ENCODE data around the gene ZDHHC5. TPM values are rescaled to one million over a fixed set of nuclear protein-coding genes. Genes with fewer than 3 reads are reported as not detected.

Gene ZDHHC5
- total RNA-seq, 1 experiment from 2014 or later, result 50.8 TPM

DNA sequence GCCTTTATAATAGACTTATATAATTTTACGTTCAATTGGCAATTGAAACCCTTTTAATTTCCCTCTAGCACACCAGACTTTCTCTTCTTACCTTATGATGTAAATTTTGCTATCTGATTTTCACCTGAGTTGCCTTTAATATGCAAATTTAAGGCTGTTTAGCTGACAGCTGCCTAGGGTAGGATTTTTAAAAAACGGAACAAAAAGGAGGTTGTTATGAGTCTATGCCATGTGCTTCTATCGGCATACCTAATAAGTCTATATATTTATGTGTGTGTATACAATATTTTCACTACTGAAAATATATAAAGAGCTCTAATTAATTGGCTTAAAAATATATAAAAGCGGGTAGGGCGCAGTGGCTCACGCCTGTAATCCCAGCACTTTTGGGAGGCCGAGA, 61.6 kb downstream of the ZDHHC5 start:
- no peak for DNase-seq (ENCODE audit: low read depth)

DNA sequence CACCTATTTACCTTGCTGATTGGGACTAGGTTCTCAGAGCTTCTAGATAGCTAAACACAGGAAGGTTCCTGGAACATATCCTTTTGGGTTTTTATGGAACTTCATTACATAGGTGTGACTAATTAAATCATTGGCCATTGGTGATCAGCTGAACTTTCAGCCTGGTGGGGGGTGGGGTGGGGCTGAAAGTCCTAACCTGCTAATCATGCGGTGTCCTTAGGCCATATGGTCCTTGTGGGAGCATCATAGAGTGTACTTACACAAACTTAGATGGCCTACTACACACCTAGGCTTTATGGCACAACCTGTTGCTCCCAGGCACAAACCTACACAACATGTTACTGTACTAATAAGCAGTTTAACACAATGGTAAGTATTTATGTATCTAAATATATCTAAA, 64.7 kb downstream of the ZDHHC5 start:
- no peak for DNase-seq (ENCODE audit: low read depth)

DNA sequence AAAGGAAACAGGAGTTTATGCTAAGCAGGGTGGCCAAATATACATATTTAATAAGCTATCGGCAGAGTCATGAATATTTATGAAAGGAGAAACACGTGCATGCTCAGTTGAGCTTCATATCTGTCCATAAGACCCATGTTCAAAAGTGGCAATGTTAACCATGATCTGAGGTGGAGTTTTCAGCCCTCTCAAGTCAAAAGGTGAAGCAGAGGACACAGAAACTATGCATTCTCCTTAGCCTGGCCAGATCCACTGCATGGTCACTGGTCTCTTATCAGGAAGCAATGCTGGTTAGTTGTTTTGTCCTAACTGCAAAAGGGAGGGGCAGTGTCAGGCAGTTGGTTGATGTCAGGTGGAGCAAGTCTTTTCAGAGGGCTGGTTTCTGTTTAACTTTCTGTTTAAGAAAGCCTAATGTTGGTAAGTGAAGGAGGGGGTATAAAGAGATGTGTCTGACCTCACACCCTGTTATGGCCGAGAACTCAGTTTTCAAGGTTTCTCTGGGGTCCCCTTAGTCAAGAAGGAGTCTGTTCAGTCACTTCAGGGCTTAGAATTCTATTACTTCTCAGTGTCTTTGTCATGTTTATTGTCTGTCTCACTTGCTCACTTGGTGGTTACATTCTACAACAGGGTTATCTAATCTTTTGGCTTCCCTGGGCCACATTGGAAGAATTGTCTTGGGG, 67.8 kb downstream of the ZDHHC5 start:
- no peak for DNase-seq (ENCODE audit: low read depth)

DNA sequence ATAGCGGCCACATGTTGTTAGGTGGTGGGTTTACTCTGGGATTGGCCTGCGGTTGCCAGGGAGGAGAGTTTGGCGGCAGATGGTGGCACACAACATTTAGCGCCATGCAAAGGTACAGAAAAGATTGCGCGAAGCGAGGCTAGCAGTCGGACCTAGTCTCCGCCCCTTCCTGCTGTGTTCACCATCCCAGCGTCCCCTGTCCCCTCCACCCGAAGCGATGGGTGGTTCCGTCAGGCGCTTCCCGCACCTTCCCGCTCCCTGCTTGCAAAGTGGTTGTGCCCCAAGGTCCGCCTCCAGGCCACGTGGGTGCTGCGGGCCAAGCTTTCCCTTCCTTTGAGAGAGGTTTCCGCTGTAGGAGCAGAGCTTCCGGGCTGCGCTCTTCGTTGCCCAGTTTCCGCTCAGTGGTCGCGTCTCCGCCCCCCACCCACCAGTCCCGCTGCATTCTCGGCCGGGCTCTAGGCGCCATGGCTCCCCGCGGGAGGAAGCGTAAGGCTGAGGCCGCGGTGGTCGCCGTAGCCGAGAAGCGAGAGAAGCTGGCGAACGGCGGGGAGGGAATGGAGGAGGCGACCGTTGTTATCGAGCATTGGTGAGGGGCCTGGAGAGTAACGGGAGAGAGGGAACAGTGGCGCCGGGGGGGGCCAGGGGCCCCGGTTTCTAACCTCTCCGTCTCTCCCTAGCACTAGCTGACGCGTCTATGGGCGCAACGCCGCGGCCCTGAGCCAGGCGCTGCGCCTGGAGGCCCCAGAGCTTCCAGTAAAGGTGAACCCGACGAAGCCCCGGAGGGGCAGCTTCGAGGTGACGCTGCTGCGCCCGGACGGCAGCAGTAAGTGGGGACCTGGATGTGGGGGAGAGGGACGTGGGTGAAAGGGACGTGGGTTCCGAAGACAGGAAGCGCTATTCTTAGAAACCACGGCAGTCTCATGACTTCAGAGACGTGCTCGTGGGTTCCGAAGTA, 73.5 kb downstream of the ZDHHC5 start, which contains the start of gene SELENOH:
Gene SELENOH (plus strand): TSS at position 360 of the 955 bp plus-strand sequence. CDS start 105 bp downstream, at position 465.
- DNase-seq (ENCODE audit: low read depth), result peak; percentile 97

DNA sequence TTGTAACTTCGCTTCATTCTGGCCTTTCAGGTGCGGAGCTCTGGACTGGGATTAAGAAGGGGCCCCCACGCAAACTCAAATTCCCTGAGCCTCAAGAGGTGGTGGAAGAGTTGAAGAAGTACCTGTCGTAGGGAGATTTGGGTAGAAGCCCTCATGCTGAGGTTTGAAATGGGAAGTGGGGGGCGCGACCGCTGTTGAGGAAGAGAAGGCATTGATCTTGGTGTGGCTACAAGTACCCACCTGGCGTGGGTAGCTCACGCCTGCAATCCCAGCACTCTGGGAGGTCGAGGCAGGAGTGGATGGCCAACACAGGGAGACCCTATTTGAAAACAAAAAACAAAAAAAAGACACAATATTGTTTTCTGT, 74.2 kb downstream of the ZDHHC5 start:
- DNase-seq (ENCODE audit: low read depth), result no peak

DNA sequence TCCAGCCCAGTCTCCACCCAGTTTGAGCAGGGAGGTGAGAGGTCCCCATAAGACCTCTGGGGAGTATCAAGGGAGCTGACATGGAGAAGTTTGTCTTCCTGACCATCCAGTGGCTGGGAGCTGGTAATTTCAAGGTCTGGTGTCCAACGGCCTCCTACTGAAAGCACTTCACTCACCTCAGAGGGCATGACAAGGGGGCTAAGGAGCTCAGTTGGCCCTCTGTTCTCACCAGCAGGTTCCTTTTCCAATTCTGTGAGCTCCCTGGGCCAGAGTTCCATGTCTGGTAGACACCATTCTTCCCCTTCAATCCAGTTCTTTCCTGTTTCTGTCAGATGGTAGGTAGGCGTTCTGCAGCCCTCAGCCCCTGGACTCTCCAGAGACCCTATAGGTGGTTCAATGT, 76.4 kb downstream of the ZDHHC5 start:
- DNase-seq (ENCODE audit: low read depth), result no peak

DNA sequence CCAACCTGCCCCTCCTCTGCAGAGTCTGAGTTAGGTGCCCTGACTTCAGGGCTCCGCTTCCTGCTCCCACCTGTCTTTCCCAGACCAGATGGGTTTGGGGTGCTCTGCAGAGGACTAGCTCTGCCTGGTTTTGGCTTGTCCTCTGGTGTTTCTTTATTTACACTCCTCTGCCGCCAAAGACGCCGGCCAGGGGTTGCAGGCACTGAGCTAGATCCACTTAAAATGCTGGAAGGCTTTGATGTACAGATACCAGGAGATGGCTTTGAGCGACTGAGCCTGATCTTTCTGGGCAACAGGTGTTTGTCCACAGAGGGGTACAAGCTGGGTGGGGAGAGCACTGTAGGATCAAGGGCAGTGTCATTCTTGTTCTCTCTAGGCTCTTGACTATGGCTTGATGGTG, 77.3 kb downstream of the ZDHHC5 start:
- DNase-seq (ENCODE audit: low read depth), result no peak

DNA sequence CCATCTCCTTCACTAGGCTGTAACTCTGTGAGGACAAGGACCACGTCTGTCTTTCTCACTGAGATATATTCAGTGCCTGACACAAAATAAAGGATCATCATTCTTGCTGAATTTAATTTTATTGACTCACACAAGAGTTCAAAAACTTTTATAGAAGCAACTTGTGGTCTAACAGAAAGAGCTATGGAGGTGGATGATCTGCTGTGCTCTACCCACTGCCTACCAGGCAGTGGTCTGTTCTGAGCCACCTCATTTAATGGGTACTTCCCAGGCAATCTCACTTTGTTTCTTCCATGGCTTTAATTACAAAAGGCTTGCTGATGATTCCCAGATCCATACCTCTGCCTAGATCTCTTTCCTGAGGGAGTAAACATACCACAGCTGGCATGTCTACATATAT, 79.0 kb downstream of the ZDHHC5 start:
- no peak for DNase-seq (ENCODE audit: low read depth)

Other genes starting within 250 kb of the ZDHHC5 start
- 77.4 and 95.1 TPM in 2 replicates for gene SLC43A3, start 241.0 kb upstream of the ZDHHC5 start, total RNA-seq (2014; rRNA removed; shearing (Covaris generic))
- gene RTN4RL2, start 207.6 kb upstream of the ZDHHC5 start, total RNA-seq (2014; rRNA removed; shearing (Covaris generic)), result 0.34 and 0.96 TPM in 2 replicates
- 4.8 and 6.9 TPM in 2 replicates for gene SLC43A1, start 152.4 kb upstream of the ZDHHC5 start, total RNA-seq (2014; rRNA removed; shearing (Covaris generic))
- gene TIMM10, start 137.4 kb upstream of the ZDHHC5 start, total RNA-seq (2014; rRNA removed; shearing (Covaris generic)), result 44.6 and 47.9 TPM in 2 replicates
- gene SMTNL1, start 130.5 kb upstream of the ZDHHC5 start, total RNA-seq (2014; rRNA removed; shearing (Covaris generic)), result not detected in 2 replicates
- gene UBE2L6, start 100.4 kb upstream of the ZDHHC5 start, total RNA-seq (2014; rRNA removed; shearing (Covaris generic)), result 269 and 314 TPM in 2 replicates
- gene SERPING1, start 70.4 kb upstream of the ZDHHC5 start, total RNA-seq (2014; rRNA removed; shearing (Covaris generic)), result 13.0 and 17.0 TPM in 2 replicates
- 0.25 and 0.79 TPM in 2 replicates for gene YPEL4, start 18.2 kb upstream of the ZDHHC5 start, total RNA-seq (2014; rRNA removed; shearing (Covaris generic))
- 18.4 and 30.7 TPM in 2 replicates for gene CLP1, start 10.4 kb upstream of the ZDHHC5 start, total RNA-seq (2014; rRNA removed; shearing (Covaris generic))
- gene MED19, start 44.1 kb downstream of the ZDHHC5 start, total RNA-seq (2014; rRNA removed; shearing (Covaris generic)), result 38.3 and 50.0 TPM in 2 replicates
- gene TMX2, start 44.5 kb downstream of the ZDHHC5 start, total RNA-seq (2014; rRNA removed; shearing (Covaris generic)), result 155 and 166 TPM in 2 replicates
- gene SELENOH, start 73.4 kb downstream of the ZDHHC5 start, total RNA-seq (2014; rRNA removed; shearing (Covaris generic)), result 275 and 279 TPM in 2 replicates
- not detected in 2 replicates for gene BTBD18, start 83.7 kb downstream of the ZDHHC5 start, total RNA-seq (2014; rRNA removed; shearing (Covaris generic))
- 50.5 and 73.8 TPM in 2 replicates for gene CTNND1, start 93.7 kb downstream of the ZDHHC5 start, total RNA-seq (2014; rRNA removed; shearing (Covaris generic))